CD4-positive, alpha-beta T cell treated with Interleukin-10 for 1 hour (primary cell): ENCODE results near the gene PLXNA4.

Experiments used
- DNase-seq: peaks from one replicate; pipeline ENCODE4 v3.0.0-alpha.2; 2020

PLXNA4 gene

DNA sequence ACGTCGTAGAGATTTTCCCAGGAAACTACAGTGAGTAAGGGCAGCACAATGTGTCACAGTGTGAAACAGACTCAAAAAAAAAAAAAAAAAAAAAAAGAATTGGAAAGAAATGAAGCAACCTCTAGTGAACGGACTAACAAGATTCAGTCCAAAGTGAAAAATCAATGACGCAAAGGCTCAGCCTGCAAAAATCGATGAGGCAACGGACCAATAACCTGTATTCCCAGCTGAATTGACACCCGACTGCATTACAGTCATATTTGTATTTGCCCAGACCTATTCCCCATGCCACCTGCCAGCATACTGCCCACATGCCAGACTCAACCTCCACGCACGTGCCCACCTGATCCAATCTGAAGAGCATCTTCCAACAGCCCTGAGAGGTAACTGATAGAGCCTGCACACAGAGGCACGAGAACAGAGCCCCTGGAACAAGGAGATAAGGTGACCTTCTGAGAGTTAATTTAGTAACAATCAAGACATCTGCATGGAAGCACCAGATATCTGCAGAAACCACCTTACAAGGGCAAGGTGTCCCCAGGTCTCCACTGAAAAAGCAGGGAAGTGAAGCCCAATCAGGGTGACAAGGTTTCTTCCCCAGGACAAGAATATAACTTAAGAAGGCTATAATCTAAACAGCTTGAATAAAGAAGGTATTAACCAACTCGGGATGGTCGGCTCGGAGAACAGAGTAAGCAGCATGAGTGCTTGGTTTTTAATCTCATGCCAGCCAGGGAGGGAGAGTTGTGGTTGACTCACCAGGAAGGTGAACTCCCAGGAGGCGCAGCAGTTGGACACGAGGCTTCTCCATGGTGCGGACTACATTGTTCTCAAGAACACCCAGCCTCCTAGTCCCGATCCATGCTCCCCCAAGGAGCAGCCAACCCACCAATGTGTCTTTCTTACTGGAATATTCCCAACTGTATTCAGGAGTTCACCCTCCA, 48.5 kb downstream of the PLXNA4 start:
- DNase-seq = no peak

DNA sequence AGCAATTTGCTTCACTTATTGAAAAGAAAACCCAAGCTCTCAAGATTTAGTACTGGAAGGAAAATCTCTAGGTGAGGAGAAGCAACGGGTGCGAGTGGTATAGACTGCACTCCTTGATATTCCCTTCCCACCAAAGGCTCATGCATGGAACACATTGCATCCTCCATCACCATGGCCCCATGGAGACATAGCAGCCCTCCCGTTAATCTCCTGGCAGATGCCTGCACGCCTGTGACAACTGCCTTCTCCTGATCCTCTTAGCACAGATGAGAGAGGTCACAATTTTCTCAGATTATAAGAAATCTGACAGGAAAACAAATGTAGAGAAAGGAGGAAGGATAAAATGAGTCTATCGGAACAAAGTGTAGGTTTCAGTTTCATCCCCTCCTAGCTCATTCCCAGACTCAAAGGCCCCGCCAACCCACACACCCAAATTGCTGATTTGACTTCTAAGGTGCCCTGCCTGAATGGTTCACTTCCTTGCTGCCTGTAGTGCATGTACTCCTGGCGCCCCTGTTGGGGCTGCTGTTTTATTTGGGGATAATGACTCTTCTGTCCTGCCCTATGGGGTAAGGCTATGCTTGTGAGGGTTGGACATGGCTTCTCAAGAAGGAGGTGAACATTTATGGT, 50.0 kb downstream of the PLXNA4 start:
- DNase-seq = no peak

DNA sequence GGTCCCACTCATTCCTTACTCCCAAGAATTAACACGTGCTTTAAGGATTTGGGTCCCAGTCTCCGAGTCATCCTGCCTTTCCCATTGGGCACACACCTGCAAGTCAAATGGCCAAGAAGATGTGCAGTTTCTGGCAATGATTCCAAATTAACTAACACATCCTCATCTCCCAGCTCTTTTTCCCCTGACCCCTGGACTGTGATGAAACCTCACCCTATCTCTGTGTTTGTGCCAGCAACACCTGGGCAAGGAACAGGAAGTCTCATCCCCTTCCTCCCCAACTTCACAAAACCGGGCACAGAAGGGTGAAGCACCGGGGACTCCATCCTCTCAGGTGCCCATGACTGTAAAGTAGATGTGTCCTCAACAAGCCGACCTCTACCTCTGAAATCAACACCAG, 54.8 kb downstream of the PLXNA4 start:
- no peak for DNase-seq

DNA sequence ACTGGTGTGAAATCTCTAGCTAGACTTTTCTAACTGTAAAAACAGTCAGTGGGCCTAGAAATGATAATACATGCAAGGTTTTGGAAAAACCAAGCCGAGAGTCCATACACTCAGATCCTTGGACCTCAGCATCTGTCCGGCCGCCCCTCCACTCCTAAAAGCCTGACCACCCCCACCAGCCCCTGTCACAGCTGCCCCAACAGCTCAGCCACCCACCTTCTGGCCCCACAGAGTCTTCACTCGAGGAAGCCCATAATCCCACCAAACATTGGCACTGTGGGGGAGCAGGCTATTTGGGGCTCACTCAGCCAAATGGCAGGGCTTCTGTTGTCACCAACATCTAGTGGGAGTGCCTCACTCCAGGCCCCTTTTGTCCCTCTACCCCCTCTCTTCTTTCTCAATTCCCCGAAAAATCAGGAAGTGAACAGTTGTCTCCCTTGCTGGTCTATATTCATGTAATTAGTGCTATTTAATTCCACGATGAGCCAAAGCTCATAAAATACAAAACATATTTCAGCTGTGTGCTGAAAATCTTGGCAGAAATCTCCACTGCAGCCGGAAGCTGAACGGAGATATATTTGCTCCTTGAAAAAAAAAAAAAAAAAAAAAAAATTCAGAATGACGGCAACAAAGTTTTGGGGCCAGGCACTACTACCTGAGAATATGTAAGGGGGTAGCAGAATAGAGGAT, 55.5 kb downstream of the PLXNA4 start:
- no peak for DNase-seq

DNA sequence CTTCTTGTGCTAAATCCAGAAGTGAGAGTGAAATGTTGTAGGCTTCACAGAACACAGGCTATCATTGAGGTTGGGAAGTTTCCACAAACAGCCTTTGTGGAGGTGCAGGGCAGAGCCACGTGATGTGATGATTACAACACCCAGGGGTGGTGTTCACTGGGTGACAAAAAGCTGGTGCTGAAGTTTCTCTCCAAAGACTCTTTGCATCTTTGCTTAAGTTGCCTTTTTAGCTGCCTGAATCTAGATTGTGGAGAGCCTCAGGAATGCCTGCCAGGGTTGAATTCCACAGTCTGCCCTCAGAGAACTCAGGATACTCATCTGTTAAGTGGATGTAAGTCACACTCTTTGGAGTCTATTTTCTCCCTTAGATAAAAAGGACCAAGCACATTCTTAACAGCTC, 56.3 kb downstream of the PLXNA4 start:
- DNase-seq = no peak

DNA sequence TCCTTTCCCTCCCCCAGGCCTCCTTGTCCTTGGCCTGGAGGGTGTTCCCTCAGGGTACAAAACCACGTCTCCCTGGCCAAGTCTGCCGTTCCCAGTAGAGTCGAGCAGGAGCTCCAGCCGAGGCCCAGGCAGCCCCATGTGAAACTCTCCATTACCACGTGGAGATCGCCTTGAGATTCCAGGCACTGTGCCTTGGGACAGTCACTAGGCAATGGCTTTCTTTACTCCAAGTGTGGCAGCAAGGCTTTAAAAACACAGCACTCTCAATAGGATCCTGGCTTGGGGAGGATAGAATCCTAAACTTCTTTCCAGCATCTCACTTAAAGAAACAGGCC, 57.5 kb downstream of the PLXNA4 start:
- DNase-seq = no peak

DNA sequence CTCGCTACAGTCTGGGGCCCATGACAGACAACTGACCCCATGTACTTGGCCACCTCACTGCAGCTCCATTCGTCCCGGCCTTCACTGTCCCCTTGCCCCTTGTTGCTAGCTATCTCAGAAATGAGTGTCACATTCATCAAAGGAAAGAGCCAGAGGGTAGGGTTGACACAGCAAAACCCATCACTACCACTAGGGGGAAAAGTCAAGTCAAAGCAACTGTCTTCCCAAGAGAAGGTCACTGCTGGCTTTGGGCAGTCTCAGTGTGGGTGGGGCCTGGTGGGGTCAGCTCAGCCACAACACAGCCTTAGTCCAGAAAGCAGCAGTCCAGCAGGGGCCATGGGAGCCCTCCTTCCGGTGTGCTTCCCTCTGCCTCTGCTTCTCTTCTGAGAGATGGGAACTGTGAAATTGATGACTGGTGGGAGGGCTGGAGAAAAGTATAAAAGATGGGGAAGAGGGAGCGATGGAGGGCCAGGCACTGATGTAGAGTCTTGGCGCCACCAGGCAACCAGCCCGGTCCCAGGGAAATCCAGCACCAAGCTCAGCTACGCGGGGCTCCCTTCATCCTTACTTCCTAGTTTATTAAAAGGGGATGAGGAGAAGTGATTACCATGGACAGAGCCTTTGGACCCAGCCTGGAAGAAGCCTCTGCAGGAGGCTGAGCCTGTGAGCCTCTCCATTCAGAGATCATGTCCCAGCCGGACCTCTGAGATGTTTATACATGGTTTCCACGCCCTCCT, 58.0 kb downstream of the PLXNA4 start:
- DNase-seq = peak; percentile 15

DNA sequence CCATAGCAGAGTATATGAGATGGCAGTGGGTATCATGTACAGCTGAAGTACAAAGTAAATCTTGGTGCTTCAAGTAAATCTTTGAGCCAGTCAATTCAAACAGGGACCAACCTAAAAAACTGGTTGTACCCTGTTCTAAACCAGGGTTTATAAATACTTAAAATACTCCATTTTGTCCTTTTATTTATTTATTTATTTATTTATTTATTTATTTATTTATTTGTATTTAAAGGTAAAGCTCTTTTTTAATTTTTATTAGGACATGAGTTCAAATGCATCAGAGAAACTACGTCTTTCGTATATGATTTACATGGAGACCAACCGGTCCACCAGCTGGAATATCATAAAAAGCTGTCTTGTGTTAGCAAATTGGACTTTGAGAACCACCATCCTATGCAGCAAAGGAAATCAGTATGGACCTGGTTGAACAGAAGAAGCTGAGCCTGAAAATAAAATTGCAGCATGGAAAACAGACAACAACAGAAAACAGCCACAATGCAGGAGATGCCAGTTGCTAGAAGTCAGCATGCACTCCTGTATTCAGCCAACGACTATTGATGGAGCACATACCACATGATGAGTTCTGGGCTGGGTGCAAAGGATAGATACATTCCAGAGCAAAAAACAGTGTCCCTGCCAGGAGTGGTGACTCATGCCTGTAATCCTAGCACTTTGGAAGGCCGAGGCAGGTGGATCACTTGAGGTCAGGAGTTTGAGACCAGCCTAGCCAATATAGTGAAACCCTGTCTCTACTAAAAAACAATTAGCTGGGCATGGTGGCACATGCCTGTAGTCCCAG, 60.0 kb downstream of the PLXNA4 start:
- no peak for DNase-seq

DNA sequence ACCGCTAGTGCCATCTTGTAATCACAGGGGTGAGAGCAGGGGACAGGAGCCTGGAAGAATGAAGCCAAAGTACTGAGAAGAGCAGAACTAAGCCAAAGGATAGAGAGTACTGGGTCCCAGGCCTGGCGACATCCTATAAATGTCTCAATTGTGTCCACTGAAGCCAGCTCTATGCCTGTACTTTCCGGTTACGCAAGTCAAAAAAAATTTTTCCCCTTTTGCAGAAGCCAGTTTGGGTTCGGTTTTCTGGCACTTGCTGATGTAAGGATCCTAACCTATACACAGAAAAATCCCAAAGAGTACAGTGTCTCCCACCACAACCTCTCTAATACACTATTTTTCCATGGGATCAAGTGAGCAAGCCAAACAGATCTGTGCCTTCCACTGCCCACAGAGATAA, 61.1 kb downstream of the PLXNA4 start:
- DNase-seq = no peak

DNA sequence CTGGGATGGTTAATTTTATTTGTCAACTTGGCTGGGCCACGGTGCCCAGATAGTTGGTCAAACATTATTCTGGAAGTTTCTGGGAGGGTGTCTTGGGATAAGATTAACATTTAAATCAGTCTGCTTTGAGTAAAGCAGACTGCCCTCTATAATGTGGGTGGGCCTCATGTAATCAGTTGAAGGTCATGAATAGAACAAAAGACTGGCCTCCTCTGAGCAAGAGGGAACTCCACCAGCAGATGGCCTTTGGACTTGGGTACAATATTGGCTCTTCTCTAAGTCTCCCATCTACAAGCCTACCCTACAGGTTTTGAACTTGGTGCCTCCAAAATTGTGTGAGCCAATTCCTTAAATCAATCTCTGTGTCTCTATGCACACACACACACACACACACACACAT, 61.8 kb downstream of the PLXNA4 start:
- no peak for DNase-seq

DNA sequence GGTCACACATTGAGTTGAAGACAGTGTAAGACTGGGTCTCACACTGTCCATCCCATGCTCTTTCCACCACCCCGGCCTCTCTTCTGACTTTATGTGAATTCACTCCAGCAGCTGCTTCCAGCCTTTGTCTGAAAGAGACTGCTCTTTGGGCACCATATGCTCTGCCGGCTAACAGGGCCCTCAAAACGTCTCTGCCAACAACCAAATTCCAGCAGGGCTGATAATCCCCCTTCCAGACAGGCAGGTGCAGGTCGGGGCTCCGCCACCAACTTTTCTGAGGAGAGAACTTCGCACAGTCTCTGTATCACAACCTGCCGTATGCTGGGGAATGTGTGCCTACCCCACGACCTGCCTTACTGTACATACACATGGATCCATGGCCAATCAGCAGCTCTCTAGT, 64.3 kb downstream of the PLXNA4 start:
- no peak for DNase-seq

DNA sequence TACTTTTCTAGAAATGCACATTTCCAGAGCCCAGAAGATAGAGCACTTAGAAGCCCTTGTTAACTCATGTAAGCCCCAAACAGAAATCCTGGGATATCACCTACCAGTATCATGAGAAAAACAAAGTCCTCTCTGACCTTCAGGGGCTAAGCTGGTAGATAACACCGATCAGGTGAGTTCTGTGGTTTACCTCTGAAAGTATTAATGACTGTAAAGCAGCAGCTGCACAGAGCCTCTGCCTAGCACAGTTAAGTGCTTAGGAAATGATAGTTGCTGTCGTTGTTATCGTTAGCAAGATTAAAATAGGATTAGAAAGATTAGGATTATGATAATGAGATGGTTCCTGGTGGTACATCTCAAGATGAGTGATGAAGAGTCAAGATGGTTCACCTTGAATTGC, 64.9 kb downstream of the PLXNA4 start:
- DNase-seq = no peak

DNA sequence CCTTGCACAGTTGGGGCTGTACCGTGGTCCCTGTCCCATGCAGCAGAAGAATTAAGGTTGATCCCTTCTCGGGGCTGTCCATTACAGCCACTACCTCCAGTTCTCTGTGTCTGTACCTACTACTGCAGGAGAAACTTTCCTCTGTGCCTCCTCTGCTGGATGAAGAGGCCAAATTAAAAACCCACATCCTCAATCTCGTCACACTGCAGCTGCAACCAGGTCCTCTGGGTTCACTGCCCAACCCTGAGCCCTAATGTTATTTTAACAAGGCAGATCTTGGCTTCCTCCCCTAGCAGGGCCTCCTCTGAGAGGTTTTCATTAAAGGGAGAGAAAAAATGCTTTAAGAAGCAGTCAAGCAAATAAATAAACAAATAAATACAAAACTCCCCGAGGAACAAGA, 66.6 kb downstream of the PLXNA4 start:
- DNase-seq = no peak

DNA sequence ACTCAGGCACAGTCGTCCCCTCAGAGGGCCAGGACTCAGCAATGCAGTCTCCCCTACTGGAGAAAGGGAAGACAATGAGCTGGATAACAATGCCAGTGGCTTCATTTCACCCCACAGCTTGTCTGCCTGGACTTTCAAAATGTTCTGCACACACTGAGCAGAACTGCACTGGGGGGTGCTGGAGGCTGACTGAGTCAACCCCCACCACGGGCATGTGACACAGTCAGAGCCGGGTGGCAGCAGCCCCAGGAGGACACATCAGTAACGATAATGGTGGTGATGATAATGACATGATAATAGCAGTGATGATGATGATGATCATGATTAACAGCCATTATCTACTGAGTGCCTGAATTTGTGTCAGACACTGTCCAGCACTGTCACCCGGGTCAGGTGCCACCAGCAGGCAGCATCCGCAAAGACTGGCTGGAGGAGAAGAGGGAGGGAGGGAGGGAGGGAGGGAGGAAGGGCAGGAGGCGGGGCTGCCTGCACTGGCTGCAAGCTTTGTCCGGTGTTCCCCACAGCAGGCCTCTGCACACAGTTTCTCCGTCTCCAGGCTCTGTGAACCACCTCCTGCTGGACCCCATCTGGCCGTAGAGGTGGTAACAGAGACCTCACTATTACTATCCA, 67.4 kb downstream of the PLXNA4 start:
- DNase-seq = no peak

DNA sequence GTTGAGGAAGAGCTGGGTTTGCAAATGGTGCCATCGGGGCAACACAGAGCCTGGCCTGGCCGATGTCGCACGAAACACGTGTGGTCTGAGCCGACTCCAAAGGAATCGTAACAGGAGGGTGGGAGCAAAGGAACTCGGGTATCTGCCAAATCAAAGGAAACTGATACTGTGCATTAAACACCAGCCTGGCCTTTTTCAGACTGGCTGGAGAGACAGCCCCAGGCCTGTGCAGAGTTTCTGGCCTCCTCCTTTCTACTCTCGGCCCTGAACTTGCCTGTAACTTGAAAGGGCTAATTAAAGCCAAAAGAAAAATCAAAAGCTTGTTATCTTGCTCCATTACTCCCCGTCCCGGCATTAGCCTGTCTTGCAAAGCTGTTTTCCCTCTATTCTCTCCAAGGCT, 71.4 kb downstream of the PLXNA4 start:
- no peak for DNase-seq

DNA sequence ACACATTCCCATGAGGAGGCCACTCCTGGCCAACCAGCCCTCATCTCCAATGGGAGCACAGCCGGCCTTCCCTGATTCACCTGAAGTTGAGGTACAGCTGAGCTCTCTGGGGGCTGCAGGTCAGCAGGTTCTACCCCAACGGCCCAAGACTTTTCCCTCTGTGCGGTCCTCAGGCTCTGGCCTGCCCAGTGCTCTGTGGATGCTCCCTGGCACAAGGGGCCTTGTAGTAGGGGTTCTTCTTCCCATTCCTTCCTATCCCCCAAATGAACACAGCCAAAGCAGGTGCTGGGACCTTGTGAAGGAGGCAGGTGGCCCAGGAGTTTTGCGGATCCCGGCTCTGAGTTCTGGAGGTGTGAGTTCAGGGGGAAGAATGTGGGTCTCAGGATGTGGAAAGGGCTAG, 72.2 kb downstream of the PLXNA4 start:
- no peak for DNase-seq

DNA sequence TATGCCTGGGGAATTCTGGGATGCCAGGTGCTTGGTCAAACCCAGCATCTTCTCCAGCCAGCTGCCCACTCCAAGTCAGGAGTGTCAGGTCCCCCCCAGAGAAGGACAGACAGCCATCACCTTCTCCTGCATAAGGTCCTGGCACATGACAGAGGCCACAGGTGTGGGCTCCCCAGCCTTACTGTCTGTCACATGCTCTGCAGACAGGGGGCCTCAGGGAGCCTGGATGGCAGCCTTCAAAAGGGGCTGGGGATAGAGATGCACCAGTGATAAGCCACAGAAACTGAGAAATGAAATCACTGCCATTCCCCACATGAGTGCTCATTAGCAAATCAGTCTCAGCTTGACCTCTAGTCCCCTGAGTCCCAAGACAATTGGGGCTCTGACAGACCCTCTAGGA, 72.9 kb downstream of the PLXNA4 start:
- DNase-seq = no peak

DNA sequence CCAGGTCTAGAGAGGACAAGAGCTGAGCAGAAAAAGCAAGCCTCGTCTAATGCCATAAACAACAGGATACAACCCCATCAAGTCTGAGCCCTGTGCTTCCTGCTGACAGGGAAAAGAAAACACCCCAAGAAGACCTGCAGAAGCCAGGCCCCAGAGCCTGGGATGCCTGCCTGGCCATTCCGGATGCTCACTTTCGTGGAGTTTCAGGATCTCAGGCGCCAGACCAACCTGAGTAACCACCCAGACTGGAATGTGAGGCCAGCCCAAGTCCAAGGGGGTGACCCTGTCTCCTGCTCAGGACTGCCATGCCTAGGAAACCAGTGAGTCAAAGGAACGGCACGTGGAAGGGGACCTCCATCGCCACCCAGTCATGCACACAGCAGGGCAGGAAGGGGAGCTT, 74.3 kb downstream of the PLXNA4 start:
- no peak for DNase-seq

DNA sequence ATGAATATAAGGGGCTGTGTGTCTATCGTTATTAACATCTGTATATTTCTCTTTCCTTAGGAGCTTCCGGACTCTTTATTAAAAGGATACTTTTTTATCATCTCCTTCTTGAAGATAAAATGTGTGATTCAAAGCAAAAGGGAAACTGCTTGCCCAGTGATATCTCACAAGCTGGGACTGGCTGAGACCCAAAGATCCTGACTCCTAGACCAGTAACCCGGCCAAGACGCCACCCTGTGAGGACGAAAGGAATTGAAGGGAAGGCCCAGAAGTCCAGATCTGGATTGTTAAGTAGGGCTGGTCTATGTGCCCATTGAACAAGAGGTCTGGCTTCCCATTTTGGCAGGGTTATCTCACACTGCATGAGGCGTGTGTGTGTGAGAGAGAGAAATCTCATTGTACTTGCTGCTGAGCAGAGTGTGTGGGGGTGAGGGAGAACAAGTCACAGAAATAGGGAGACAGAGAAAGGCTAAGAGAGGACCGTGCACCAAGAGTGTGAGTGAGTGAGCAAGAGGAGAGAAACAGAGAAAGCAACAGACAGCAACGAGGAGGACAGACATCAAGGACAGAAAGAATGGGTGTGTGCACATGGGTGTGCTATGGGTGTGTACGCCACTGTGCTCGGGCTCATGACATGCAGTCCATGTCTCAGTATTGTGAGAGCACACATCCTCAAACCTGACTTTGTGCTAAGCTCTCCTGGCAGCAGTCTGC, 75.4 kb downstream of the PLXNA4 start:
- no peak for DNase-seq

DNA sequence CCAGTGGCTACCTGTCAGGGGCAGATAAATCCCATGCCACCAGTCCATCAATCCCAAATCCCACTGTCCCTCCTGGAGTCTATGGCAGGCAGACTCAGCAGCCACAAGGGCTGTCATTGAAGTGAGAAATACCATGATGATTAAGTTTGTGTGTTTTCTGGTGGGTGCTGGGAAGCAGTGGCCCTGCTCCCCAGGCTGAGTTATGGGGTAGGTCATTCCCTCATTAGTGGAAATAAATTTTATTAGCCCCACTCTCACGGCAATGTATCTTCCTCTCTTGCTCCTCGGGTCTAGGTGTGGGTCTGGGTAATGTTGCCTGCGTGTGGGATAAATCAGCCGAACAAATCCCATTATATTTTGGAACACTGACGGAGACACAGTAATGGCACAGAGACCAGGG, 76.8 kb downstream of the PLXNA4 start:
- no peak for DNase-seq

DNA sequence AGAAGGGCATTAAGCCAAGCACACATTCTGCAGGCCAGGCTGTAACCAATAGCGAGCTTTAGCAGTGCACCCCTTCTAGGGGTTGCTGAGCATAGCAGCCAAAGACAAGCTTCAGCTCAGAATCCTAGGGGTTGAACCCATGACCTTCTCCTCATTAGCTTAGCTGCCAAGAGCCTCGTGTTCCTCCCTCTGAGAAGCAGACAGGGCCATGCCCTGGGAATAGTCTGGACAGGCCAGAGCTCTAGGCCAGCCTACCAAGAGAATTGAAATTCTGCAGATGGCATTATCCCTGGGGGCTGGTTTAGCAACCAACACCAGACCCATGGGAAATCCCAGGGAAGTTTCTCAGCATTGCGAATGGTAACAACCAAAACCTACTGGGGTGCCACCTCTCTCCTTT, 77.2 kb downstream of the PLXNA4 start:
- DNase-seq = no peak
